Measurements from ENCODE around the gene OTULIN. TPM values are rescaled to one million over a fixed set of nuclear protein-coding genes. Genes with fewer than 3 reads are reported as not detected.

OTULIN gene
- total and polyA plus RNA-seq, 2 of the 4 experiments (the other 2 are of a cell fraction): 6.9 to 19.5 TPM

- TF ChIP-seq RFX5 (IDR thresholded peaks at IDR 0.05; ENCODE audit: low read depth, low read length): no peak
Measured at GRCh38 chr5:14729448-14730385, 65.2 kb downstream of the OTULIN start (continued).

DNA sequence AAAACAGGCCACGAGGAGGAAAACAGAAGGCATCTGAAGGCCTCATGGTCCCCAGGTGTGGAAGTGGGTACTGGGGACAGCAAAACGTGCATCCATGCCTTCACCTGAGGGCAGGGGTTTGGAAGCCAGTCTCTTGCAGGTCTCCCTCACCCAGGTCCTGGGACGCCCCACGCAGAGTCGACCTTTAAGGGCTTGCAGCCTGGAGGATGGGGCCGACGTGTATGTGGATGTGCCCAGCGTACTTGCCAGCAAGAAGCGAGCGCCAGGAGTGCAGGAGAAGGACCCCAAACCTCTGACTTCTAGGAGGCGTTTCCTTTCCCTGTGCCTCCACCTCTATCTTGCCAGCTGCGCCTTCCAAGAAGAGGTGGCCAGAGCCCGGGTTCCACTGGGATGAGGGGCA, 65.9 kb downstream of the OTULIN start:
- Histone ChIP-seq H4K20me1 (ENCODE audit: insufficient read depth, low read length) (no peaks in the 10 kb centered on the region), H2AK5ac (ENCODE audit: low read depth, low read length) (no peak overlapping the region), H3K9me3 (ENCODE audit: control insufficient read depth, insufficient read depth, low read length) (no peaks in the 10 kb centered on the region), H2BK20ac (ENCODE audit: low read depth, low read length) (no peak overlapping the region), H3K79me1 (ENCODE audit: low read depth in 1 of 2, low read length in 2 of 2) (peaks cover 0 to 7% of the 10 kb centered on the region in 2 experiments; a peak in 1 of 4 replicates), H4K8ac (ENCODE audit: low read depth in 2 of 2, low read length in 2 of 2) (no peak overlapping the region), H4K91ac (ENCODE audit: insufficient read depth, low read depth, low read length) (no peak overlapping the region), H3K4ac (ENCODE audit: low read depth, low read length) (no peak overlapping the region), H3K4me3 (ENCODE audit: insufficient read depth, low read depth, low read length) (no peak overlapping the region), H3K36me3 (ENCODE audit: control insufficient read depth, insufficient read depth, low read length) (no peaks in the 10 kb centered on the region), H3K18ac (ENCODE audit: low read depth, low read length) (no peak overlapping the region), H3K27me3 (ENCODE audit: control insufficient read depth, insufficient read depth, low read length) (no peaks in the 10 kb centered on the region), H3K4me1 (ENCODE audit: control insufficient read depth, insufficient read depth, low read length) (peaks cover 10% of the 10 kb centered on the region), H2BK5ac (ENCODE audit: low read depth, low read length, poor library complexity, severe bottlenecking) (no peak overlapping the region), H3K4me2 (ENCODE audit: low read depth, low read length) (no peak overlapping the region), H2AK9ac (replicated peaks; ENCODE audit: low read depth, low read length, poor library complexity) (no peak overlapping the region), H3K56ac (ENCODE audit: extremely low read depth, insufficient read depth, low read length) (no peak overlapping the region), H4K5ac (ENCODE audit: low read depth, low read length) (no peak overlapping the region), H3K27ac (ENCODE audit: insufficient read depth, low read length) (no peak overlapping the region), H3K23ac (ENCODE audit: low read depth, low read length) (no peak overlapping the region), H2AFZ (replicated peaks; ENCODE audit: low read length, poor library complexity) (no peak overlapping the region), H3K14ac (replicated peaks; ENCODE audit: low read depth, low read length) (no peak overlapping the region), H2BK120ac (ENCODE audit: low read depth, low read length) (no peak overlapping the region), H2BK15ac (ENCODE audit: low read depth, low read length) (no peak overlapping the region), H3K9me1 (ENCODE audit: insufficient read depth, low read length) (peaks cover 11% of the 10 kb centered on the region), H3K9ac (ENCODE audit: low read depth, low read length) (no peak overlapping the region)
- POLR2A ChIA-PET (ENCODE audit: unreplicated experiment): no interaction called here
- 96% methylated on average over 3 of the region's 13 CpGs; no CpG with 5 or more reads in 1 of the 2 experiments for WGBS, 2 experiments (ENCODE audit: extremely low coverage in 2 of 2, insufficient read length in 1 of 2)
- dilution Hi-C loops (cut with HindIII; ENCODE audit: low sequenced_read_pairs, unreplicated experiment) (no loop called here), in situ Hi-C loops (cut with MboI; ENCODE audit: low sequenced_read_pairs) (no loop called here), intact Hi-C loops (cut with micrococcal nuclease) (no loop called here)
- no TSS peak for BruUV-seq (replicated peaks)
- CTCF ChIA-PET: interaction anchor here (2.2 kb wide), 1 partner anchor 273 kb away, joined by 6 read pairs; no protein-coding TSS in a partner anchor
- DNase-seq (no peak), ATAC-seq (ENCODE audit: low read depth) (no peak)
- TF ChIP-seq NFE2L2 (IDR thresholded peaks at IDR 0.05; ENCODE audit: low read depth, low read length): no peak
- TF ChIP-seq FOS (IDR thresholded peaks at IDR 0.05; ENCODE audit: low read depth, low read length): no peak
- TF ChIP-seq MXI1 (IDR thresholded peaks at IDR 0.05; ENCODE audit: borderline replicate concordance, low read depth, low read length): no peak
- no peak for TF ChIP-seq MAZ (IDR thresholded peaks at IDR 0.05; ENCODE audit: borderline replicate concordance, low read depth, low read length)
- no peak for TF ChIP-seq RAD21 (IDR thresholded peaks at IDR 0.05; ENCODE audit: low read length)
- TF ChIP-seq CTCF (conservative IDR thresholded peaks at IDR 0.05; ENCODE audit: low read depth, low read length): no peak
- TF ChIP-seq, protein P1, sequence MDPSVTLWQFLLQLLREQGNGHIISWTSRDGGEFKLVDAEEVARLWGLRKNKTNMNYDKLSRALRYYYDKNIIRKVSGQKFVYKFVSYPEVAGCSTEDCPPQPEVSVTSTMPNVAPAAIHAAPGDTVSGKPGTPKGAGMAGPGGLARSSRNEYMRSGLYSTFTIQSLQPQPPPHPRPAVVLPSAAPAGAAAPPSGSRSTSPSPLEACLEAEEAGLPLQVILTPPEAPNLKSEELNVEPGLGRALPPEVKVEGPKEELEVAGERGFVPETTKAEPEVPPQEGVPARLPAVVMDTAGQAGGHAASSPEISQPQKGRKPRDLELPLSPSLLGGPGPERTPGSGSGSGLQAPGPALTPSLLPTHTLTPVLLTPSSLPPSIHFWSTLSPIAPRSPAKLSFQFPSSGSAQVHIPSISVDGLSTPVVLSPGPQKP (IDR thresholded peaks at IDR 0.05; ENCODE audit: borderline replicate concordance, low read depth, low read length): no peak
- TF ChIP-seq USF2 (IDR thresholded peaks at IDR 0.05; ENCODE audit: low read depth, low read length): no peak
- no peak for TF ChIP-seq RCOR1 (IDR thresholded peaks at IDR 0.05; ENCODE audit: insufficient replicate concordance, low read length)

All from IMR-90 (cell line).